K562 (cell line): ENCODE results near the gene PRSS21. TPM values are rescaled to one million over a fixed set of nuclear protein-coding genes. Genes with fewer than 3 reads are reported as not detected.
A peak's percentile ranks its signal among the peaks of the same experiment; 100 is the strongest.

ENCODE experiments used
- BRCA1 ChIP-seq, 2 experiments: fragments of 450-650 bp in 1 of 2; sonication (generic) in 1 of 2; formaldehyde crosslinking in 1 of 2; IDR thresholded peaks; 2 replicates each; pipeline versions ENCODE4 v1.5.0 to v1.6.1; 2017 to 2020; ENCODE audit warnings: mild to moderate bottlenecking in 1 of 2, missing genetic modification reagents in 1 of 2
- ELF2 ChIP-seq: fragments of 250-450 bp; sonication (Bioruptor Pico); IDR thresholded peaks from 2 replicates; pipeline ENCODE4 v1.5.0; 2021; ENCODE audit warnings: mild to moderate bottlenecking
- ETS2 ChIP-seq: IDR thresholded peaks from 2 replicates; pipeline ENCODE4 v1.6.1; 2016; ENCODE audit warnings: borderline replicate concordance, missing genetic modification characterization, mild to moderate bottlenecking, moderate library complexity, missing compliant biosample characterization; ENCODE audit not compliant: poor library complexity, severe bottlenecking
- PPARD ChIP-seq: fragments of 250-450 bp; sonication (Bioruptor Pico); IDR thresholded peaks from 2 replicates; pipeline ENCODE4 v1.8.0; 2022; ENCODE audit warnings: inconsistent platforms, mild to moderate bottlenecking, moderate library complexity
- RAD21 ChIP-seq, 2 experiments: fragments of 250-450 bp in 1 of 2; fragments of 450-650 bp in 1 of 2; sonication (Bioruptor Pico) in 1 of 2; formaldehyde crosslinking in 1 of 2; IDR thresholded peaks in 1 of 2; conservative IDR thresholded peaks in 1 of 2; 2 replicates each; pipeline versions ENCODE4 v1.4.0 to v1.8.0; 2020 to 2022; ENCODE audit warnings: mild to moderate bottlenecking in 2 of 2, moderate library complexity in 1 of 2
- SMAD4 ChIP-seq: fragments of 250-450 bp; sonication (Bioruptor Pico); conservative IDR thresholded peaks from 2 replicates; pipeline ENCODE4 v1.8.0; 2021; ENCODE audit warnings: inconsistent platforms, mild to moderate bottlenecking, moderate library complexity
- YBX1 ChIP-seq: fragments of 450-650 bp; IDR thresholded peaks from 2 replicates; pipeline ENCODE4 v1.7.1; 2016; ENCODE audit warnings: mild to moderate bottlenecking
- ZNF785 ChIP-seq: fragments of 250-450 bp; sonication (Bioruptor Pico); IDR thresholded peaks from 2 replicates; pipeline ENCODE4 v1.4.0; 2020; ENCODE audit warnings: mild to moderate bottlenecking
- polyA plus RNA-seq, 8 experiments: library from polyadenylated mRNA; depleted of rRNA in 4 of 8; stranded (reverse) in 5 of 8; unstranded in 3 of 8; fragments of >200 nt; fragmentation: Nextera tagmentation in 2 of 8; fragmentation: Illumina TruSeq in 1 of 8; extraction: Ambion mirVana in 2 of 8; extraction: Trizol in 1 of 8; gene quantifications; 2 replicates each; pipeline versions ENCODE4 v1.2.1 to v1.2.3, GENCODE V29; 2011 to 2014; ENCODE audit warnings: inconsistent platforms in 1 of 8, missing spikeins in 1 of 8
- total RNA-seq, 7 experiments: library from RNA; depleted of rRNA in 6 of 7; stranded (reverse); fragments of >200 nt in 6 of 7; fragmentation: Illumina TruSeq in 2 of 7; extraction: Trizol in 2 of 7; gene quantifications; 2 replicates each; pipeline versions ENCODE4 v1.2.1 to v1.2.3, GENCODE V29; 2011 to 2021; ENCODE audit warnings: low replicate concordance in 1 of 7
- TF ChIP-seq, protein P1 (sequence below), 2 experiments: IDR thresholded peaks; 2 replicates each; pipeline ENCODE4 v1.6.1; 2011; ENCODE audit warnings: borderline replicate concordance in 1 of 2, control low read depth in 1 of 2, low read depth in 1 of 2, low read length in 1 of 2, mild to moderate bottlenecking in 1 of 2, mixed read lengths in 1 of 2, moderate library complexity in 1 of 2; ENCODE audit not compliant: insufficient read depth in 1 of 2, insufficient read length in 1 of 2, poor library complexity in 1 of 2, severe bottlenecking in 1 of 2; ENCODE audit errors: extremely low read depth in 1 of 2
- TF ChIP-seq, protein P2 (sequence below): sonication (generic); formaldehyde crosslinking; IDR thresholded peaks from 2 replicates; pipeline ENCODE4 v1.8.1; 2023; ENCODE audit warnings: mild to moderate bottlenecking, missing genetic modification reagents
- TF ChIP-seq, protein P3 (sequence below): IDR thresholded peaks from 2 replicates; pipeline ENCODE4 v1.6.1; 2011; ENCODE audit warnings: borderline replicate concordance, low read depth, mild to moderate bottlenecking, moderate library complexity, low read length; ENCODE audit not compliant: insufficient read depth, poor library complexity, severe bottlenecking
- TF ChIP-seq, protein P4 (sequence below): fragments of 450-650 bp; conservative IDR thresholded peaks from 2 replicates; pipeline ENCODE4 v1.6.1; 2016; ENCODE audit warnings: missing genetic modification characterization, low read depth, mild to moderate bottlenecking, control low read depth, missing compliant biosample characterization
- TF ChIP-seq, protein P5 (sequence below): sonication (generic); formaldehyde crosslinking; IDR thresholded peaks from 2 replicates; pipeline ENCODE4 v1.8.1; 2022; ENCODE audit warnings: missing genetic modification reagents
- TF ChIP-seq, protein P6 (sequence below): fragments of 250-450 bp; sonication (Bioruptor Pico); IDR thresholded peaks from 2 replicates; pipeline ENCODE4 v1.8.0; 2021; ENCODE audit warnings: moderate library complexity, mild to moderate bottlenecking, inconsistent platforms

Gene PRSS21
- total and polyA plus RNA-seq, 9 of the 15 experiments (the other 6 are each of a cell fraction or from before 2014, with no cell fraction given): 12.1 to 121 (median 61.3) TPM

DNA sequence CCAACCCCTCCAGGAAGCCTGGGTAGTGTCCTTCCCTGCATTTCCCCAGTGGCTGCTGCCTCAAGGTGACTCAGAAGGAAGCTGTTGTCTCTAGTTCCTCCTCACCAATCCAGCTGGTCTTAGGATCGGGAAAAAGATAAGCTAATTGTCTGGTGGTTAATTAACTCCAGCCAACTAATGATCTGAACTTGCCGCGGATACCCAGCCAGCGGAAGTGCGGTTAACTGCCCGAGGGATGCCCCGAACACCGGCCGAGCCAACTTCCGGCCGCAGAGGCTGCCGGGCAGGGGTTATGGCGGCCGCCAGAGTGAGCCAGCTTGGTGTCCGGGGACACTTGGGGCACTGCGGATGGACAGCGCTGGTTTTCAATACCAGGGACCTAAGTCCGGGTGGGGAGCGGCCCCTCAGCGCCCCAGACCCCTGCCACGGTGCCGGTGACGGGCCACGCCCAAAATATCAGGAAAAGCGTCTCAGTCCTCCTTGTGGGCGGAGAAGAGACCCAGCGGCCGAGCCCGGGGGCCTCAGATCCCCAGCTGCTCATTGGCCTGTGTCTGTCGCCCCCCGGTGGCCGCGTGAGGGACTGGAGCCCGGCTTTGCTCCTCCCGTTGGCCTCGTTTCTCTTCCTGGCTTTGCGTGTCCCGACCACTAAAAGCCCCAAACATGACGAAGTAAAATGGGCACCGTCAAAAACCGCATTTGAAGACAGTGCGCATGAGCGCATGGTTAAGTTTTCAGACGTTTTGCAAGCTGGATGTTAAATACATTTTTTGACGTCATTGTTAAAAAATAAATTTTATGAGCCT, 51.2 kb downstream of the PRSS21 start (continued):
- TF ChIP-seq RAD21 (CRISPR knock-in tag; conservative IDR thresholded peaks at IDR 0.05 in 1 of 2, IDR thresholded peaks at IDR 0.05 in 1 of 2) (peak; percentile 97 to 98), ELF2 (CRISPR knock-in tag) (peak; percentile 83), SMAD4 (CRISPR knock-in tag) (peak; percentile 90), YBX1 (no peak), PPARD (CRISPR knock-in tag) (no peak), ZNF785 (CRISPR knock-in tag) (no peak), BRCA1 (IDR thresholded peaks at IDR 0.05) (no peak), BRCA1 (CRISPR knock-in tag; IDR thresholded peaks at IDR 0.05) (no peak), ETS2 (no peak)
- TF ChIP-seq, protein P1, sequence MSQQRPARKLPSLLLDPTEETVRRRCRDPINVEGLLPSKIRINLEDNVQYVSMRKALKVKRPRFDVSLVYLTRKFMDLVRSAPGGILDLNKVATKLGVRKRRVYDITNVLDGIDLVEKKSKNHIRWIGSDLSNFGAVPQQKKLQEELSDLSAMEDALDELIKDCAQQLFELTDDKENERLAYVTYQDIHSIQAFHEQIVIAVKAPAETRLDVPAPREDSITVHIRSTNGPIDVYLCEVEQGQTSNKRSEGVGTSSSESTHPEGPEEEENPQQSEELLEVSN (IDR thresholded peaks at IDR 0.05; ENCODE audit: borderline replicate concordance in 1 of 2, extremely low read depth in 1 of 2, insufficient read depth in 1 of 2, insufficient read length in 1 of 2, low read depth in 1 of 2, low read length in 1 of 2, poor library complexity in 1 of 2, severe bottlenecking in 1 of 2): peak; percentile 5 to 47
- TF ChIP-seq, protein P2, sequence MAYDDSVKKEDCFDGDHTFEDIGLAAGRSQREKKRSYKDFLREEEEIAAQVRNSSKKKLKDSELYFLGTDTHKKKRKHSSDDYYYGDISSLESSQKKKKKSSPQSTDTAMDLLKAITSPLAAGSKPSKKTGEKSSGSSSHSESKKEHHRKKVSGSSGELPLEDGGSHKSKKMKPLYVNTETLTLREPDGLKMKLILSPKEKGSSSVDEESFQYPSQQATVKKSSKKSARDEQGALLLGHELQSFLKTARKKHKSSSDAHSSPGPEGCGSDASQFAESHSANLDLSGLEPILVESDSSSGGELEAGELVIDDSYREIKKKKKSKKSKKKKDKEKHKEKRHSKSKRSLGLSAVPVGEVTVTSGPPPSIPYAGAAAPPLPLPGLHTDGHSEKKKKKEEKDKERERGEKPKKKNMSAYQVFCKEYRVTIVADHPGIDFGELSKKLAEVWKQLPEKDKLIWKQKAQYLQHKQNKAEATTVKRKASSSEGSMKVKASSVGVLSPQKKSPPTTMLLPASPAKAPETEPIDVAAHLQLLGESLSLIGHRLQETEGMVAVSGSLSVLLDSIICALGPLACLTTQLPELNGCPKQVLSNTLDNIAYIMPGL (CRISPR knock-in tag): no peak
- TF ChIP-seq, protein P3, sequence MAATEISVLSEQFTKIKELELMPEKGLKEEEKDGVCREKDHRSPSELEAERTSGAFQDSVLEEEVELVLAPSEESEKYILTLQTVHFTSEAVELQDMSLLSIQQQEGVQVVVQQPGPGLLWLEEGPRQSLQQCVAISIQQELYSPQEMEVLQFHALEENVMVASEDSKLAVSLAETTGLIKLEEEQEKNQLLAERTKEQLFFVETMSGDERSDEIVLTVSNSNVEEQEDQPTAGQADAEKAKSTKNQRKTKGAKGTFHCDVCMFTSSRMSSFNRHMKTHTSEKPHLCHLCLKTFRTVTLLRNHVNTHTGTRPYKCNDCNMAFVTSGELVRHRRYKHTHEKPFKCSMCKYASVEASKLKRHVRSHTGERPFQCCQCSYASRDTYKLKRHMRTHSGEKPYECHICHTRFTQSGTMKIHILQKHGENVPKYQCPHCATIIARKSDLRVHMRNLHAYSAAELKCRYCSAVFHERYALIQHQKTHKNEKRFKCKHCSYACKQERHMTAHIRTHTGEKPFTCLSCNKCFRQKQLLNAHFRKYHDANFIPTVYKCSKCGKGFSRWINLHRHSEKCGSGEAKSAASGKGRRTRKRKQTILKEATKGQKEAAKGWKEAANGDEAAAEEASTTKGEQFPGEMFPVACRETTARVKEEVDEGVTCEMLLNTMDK: peak; percentile 88
- TF ChIP-seq, protein P4, sequence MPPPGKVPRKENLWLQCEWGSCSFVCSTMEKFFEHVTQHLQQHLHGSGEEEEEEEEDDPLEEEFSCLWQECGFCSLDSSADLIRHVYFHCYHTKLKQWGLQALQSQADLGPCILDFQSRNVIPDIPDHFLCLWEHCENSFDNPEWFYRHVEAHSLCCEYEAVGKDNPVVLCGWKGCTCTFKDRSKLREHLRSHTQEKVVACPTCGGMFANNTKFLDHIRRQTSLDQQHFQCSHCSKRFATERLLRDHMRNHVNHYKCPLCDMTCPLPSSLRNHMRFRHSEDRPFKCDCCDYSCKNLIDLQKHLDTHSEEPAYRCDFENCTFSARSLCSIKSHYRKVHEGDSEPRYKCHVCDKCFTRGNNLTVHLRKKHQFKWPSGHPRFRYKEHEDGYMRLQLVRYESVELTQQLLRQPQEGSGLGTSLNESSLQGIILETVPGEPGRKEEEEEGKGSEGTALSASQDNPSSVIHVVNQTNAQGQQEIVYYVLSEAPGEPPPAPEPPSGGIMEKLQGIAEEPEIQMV (tag): peak; percentile 67
- TF ChIP-seq, protein P5, sequence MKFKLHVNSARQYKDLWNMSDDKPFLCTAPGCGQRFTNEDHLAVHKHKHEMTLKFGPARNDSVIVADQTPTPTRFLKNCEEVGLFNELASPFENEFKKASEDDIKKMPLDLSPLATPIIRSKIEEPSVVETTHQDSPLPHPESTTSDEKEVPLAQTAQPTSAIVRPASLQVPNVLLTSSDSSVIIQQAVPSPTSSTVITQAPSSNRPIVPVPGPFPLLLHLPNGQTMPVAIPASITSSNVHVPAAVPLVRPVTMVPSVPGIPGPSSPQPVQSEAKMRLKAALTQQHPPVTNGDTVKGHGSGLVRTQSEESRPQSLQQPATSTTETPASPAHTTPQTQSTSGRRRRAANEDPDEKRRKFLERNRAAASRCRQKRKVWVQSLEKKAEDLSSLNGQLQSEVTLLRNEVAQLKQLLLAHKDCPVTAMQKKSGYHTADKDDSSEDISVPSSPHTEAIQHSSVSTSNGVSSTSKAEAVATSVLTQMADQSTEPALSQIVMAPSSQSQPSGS (CRISPR knock-in tag): no peak
- TF ChIP-seq, protein P6, sequence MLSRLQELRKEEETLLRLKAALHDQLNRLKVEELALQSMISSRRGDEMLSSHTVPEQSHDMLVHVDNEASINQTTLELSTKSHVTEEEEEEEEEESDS (CRISPR knock-in tag): no peak
